DMS153 treated with DMSO at 0.1 percent for 48 hours (cell line): ENCODE results near the gene YPEL1.
A peak's percentile ranks its signal among the peaks of the same experiment; 100 is the strongest.

ENCODE experiments used
- DNase-seq: peaks from one replicate; lab custom pipeline; 2025; ENCODE audit not compliant: unreplicated experiment; lab: John Stamatoyannopoulos, UW

Gene YPEL1

DNA sequence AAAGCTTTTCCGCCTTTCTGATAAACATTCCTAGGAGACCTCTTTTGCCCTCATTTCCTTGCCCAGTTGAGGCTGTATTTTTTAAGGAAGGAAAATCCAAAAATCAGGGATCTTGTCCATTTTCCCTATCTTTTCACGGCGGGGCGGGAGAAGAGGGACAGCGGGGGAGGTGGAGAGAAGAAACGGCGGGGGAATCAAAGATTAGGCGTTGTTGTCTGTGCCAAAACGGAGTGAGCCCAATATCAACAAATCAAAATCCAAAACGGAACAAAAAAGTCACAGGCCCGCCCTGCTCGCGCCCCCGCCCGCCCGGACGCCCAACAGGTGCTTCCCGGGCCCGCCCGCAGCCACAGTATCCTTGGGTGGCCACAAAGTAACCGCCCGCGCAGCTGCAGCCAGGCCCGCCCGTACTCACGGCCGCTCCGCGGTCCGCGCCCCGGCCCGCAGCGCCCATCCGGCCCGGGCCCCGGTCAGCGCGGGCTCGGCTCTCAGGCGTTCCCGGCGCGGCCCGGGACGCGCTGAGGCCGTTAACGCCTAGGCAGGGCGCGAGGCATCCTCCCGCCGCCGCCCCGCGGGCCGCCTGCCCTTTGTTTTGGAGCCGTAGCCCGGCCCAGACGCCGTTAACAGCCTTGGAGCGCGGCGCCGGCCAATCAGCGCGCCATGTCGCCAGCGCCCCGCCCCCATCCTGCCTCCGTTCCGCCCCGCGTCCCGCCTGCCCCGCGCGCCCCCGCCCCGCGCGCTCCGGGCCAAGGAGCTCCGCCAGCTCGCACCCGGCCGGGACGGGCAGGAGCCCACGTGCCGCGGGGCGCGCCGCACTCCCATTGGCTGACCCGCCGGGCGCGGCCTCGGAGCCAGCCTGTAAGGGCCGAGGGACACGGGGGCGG lies at the start of gene YPEL1:
Gene YPEL1, minus strand, starts transcription at position 595 of the 884 bp plus-strand sequence. CDS start 25,050 bp downstream, outside the sequence.
- peak; percentile 89 for DNase-seq

DNA sequence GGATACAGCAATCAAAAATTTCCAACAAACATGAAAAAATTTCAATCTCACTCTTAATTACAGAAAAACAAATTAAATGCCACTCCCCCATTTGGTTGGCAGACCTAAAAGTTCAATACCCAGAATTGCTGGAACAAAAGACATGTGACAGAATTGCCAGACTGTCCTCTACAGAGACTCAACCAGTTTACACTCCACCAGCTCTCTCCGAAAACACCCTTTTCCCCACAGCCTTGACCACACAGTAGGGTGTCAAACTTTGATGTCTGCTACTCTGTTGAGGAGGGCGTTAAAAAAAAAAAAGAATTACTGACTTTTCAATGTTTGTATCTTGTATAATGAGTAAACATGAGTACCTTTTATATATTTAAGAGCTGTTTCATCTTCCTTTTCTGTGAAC lies 44.7 kb upstream of the YPEL1 start:
- DNase-seq: no peak

GRCh38 chr22:21779444-21779843 lies 43.9 kb upstream of the YPEL1 start:
- no peak for DNase-seq

- no peak for DNase-seq
Measured at GRCh38 chr22:21778705-21779363, 43.2 kb upstream of the YPEL1 start.

- no peak for DNase-seq
Measured at GRCh38 chr22:21771631-21771976, 36.0 kb upstream of the YPEL1 start.

DNA sequence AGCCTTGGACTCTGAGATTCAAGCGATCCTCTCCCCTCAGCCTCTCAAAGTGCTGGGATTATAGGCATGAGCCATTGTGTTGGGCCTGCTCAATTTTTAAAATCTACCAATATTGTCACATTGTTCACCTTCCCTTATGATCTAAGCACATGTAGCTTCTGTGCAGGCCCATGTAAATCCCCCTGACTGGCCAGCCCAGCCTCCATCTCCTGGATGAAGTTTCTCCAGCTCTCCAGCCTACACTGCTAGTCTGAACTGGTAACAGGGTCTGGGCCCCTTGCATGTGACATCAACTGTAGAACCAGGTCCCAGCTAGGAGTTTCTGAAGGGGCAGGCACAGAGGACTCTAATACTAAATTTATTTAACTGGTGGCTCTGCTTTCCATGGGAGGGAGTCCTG lies 32.8 kb upstream of the YPEL1 start:
- DNase-seq: no peak

DNA sequence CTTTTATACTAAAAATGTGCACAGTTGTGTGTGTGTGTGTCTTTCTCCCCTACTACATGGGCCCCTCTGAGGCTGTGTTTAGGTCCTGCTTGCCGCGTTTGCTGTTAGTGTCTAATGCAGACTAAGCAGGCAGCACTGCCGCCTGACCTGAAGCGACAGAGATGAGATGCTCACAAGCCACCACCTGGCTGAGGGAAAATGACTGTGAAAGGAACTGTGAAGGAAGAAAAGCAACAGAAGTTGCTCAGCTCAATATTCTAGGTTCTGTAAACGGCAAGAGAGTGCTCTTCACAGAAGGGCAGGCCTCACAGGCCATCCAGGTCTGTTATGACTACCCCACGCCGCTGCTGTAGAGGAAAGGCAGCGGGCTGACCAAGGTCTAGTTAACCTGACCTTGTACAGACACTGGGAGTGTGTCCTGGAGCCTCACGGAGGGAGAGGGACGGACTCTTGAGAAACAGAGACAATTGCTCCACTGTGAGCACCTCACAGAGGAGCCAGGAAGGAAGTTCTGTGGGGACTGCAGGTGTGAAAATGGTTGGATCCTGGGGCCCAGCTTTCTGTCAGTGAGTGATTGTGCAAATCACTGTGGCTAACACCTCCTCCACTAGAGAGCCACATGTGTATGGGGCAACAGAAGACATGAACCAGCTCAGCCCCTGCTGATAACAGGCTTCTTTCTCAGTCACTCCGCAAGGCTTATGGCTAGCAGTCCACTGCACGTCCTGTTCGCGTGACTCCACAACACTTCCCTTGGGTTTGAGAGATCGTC lies 31.3 kb upstream of the YPEL1 start:
- no peak for DNase-seq

DNA sequence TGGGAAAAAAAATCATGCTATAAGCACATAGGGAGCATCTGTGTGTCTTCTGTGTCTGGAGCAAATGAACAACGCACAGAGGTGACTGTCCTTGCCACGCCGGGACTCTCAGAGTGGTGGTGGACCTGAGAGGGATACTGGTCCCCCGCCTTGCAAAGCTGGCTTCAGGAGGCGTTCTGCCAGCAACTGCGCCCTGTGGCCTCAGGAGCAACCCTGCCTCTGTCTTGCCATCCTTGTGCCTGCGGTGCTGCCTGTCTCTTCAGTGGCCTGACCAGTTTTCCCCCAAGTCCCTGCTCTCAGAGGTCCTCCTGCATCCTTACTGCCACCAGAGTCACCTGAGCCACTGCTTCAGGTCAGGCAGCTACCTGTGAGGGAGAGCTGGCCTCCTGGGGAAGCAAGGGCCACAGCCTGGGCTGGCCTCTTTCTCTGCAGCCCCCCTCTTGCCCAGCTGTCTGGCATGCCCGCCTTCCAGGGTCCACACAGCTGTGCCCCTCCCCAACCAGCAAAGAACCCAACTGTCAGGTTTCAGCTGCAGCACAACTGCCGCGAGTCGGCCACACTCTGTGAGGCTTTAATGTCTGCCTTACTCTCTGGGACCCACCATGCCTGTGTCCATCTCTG lies 30.4 kb upstream of the YPEL1 start:
- no peak for DNase-seq

DNA sequence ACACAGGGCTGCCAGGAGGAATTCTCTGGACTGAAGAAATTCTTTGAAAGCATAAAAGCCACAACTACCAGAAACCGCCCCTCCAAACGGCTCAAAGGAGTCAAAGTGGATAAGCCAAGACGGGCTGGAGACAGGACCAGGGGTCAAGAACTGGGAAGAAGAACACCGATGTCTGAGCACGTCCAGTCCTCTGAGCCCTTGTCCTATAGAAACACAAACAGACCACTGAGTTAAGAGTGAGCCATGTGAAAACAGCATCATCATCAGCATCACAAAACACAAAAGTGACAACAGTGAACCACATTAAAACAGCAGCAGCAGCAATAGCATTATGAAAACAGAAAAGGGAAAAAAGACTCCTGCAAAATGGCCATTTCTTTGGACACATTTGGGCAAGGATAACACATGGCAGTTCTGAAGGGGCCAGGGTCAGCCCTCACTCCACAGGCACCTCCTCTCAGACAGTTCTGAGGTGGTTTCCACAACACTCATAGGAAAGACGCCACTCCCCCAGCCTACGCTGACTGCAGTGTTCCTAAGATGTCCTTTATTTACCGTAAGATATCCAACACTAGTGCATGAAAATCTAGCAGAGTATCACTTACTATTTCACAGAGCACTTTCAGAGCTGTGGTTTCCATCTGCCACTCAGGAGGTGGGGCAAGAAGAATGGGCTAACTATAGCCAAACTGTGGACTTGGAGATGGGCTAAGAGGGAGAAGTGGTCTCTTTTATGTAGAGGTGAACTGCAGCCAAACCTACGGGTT lies 28.6 kb upstream of the YPEL1 start:
- DNase-seq: no peak

GRCh38 chr22:21762712-21763581 lies 27.4 kb upstream of the YPEL1 start:
- DNase-seq: no peak

DNA sequence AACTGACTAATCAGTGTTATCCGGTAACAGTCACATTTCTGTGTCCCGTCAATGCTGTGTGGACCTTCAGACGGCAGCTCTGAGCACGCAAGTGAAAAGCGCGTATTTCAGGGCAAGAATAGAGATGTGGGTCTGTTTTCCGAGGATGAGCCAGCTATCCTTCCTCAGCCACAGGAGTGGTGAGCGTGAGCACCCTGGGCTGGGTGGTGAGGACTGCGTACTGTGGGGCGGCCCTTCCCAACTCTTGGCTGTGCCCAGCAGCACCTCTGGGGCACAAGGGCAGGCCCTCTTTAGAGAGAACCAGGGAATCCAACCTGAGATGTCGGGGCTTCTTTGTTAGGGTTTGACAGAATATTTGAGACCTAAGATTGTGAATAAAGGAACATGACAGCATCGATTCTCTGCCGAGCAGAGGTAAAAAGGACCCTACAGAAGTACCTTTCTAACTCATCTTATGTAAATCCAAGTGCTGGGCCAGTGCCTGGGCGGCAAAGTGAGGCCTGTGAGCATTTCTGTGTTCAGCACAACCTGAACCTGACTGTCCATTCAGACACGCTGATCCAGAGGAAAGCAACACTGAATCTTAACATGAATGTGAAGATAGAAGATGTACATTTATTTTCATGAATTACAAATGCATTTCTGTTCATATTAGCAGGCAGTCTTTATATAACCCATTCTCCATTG lies 26.5 kb upstream of the YPEL1 start:
- DNase-seq: no peak

GRCh38 chr22:21761086-21761485 lies 25.5 kb upstream of the YPEL1 start:
- DNase-seq: no peak

DNA sequence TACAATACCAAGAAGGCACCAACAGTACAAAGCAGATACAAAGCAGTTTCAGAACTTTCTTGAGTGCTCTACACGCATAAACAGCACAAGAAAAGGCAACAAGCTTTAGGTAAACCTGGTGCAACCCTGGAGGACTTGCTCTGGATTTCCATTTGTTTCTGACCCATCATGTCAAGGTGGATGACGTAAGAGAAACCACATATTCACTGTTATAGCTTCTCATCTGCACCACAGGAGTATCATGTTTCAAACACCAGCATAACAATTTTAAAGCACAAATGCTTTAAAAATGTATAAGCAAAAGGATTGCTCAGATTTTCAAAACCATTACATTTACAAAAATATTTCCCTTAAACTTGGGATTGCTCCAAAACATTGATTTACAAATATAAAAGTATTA lies 25.0 kb upstream of the YPEL1 start:
- no peak for DNase-seq

DNA sequence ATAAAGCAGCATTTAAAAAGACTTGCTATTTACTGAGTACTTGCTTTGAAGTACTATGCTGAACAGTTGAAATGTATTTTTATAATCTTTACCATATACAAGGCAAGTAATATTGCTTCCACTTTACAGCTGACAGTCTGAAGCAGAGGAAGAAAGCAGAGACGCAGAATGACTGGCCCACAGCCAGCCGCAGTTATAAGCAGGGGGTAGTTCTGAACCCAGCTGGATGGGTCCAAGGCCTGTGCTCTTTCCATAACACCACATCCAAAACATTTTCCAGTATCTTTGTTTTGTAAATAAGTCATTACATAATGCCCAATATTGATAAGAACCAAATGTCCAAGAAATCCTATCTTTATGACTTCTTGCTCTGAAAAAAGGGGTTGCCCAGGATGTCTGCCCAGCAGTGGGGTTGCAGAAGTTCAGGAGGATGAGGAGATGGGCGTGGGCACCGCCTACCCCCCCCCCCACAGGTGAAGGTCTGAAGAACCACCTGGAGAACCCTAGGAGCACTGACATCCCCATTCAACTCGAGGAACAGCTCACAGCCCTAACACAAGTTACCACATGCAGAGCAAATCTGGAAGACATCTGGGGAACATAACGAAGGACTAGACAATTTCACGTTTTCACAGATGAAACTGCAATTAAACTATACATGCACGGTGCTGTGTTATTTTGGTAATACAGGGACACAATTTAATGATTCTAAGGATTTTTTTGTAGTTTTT lies 24.2 kb upstream of the YPEL1 start:
- no peak for DNase-seq

DNA sequence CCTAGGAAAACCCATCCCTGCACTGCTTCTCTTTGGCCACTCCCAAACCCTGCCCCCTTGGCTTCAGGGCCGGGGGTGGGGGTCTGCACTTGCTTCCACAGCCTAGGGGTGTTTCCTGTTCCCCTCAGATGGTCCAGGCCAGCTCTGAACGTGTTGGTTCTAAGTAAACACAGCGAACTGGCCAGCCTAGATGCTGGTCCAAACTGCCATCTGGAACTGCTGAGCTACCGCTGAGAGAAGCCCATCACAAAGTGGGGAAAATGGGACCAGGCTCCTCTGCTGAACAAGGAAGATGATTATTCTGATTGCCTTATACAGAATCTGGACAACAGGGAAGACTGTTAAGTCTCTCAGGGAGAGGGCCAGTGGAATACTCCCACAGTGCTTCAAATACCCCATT lies 23.5 kb upstream of the YPEL1 start:
- DNase-seq: no peak

- DNase-seq: no peak
Measured at GRCh38 chr22:21758091-21758864, 22.7 kb upstream of the YPEL1 start.

DNA sequence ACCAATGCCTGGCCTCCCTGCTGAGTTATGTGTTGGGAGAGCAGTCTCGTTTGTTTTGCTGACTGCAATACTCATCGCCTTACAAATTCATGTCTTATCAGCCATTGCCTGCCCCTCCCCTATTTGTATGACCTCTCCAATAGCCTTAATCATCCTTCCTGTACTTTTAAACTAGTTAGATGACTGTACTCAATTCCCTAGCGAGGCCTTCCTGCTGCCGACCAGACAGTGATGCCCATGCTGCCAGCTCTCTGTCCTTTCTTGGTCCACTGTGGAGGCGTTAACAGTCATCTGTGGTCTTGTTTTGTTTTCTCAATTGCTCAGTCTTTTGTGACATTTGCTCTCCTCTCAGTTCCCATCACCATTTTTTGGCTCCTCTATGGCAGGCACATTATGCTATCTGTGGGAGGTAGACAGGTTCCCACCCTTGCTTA lies 20.3 kb upstream of the YPEL1 start:
- no peak for DNase-seq

DNA sequence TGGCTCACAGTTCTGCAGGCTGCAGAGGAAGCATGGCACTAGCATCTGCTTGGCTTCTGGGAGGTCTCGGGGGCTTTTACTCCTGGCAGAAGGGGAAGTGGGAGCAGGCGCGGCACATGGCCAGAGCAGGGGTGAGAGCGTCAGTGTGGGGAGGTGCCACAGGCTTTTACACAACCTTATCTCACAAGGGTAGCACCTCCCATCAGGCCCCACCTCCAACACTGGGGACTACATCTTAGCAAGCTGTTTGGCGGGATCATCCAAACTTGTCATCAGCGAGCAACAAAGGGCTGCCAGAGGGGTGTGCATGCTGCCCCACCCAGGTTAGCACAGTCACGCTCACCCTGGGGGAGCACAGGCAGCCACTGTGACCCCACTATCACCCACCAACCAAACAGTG lies 18.9 kb upstream of the YPEL1 start:
- DNase-seq: no peak
